HG02840 (cell line): Measurements from ENCODE around the gene TRUB2.

Experiments
- ATAC-seq: cut with Tn5 transposase; IDR thresholded peaks from one replicate; pipeline ENCODE4 v1.9.1; 2021; ENCODE audit warnings: mild to moderate bottlenecking, moderate library complexity, moderate number of reproducible peaks; ENCODE audit not compliant: unreplicated experiment, low FRiP score

The TRUB2 gene, protein sequence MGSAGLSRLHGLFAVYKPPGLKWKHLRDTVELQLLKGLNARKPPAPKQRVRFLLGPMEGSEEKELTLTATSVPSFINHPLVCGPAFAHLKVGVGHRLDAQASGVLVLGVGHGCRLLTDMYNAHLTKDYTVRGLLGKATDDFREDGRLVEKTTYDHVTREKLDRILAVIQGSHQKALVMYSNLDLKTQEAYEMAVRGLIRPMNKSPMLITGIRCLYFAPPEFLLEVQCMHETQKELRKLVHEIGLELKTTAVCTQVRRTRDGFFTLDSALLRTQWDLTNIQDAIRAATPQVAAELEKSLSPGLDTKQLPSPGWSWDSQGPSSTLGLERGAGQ

DNA sequence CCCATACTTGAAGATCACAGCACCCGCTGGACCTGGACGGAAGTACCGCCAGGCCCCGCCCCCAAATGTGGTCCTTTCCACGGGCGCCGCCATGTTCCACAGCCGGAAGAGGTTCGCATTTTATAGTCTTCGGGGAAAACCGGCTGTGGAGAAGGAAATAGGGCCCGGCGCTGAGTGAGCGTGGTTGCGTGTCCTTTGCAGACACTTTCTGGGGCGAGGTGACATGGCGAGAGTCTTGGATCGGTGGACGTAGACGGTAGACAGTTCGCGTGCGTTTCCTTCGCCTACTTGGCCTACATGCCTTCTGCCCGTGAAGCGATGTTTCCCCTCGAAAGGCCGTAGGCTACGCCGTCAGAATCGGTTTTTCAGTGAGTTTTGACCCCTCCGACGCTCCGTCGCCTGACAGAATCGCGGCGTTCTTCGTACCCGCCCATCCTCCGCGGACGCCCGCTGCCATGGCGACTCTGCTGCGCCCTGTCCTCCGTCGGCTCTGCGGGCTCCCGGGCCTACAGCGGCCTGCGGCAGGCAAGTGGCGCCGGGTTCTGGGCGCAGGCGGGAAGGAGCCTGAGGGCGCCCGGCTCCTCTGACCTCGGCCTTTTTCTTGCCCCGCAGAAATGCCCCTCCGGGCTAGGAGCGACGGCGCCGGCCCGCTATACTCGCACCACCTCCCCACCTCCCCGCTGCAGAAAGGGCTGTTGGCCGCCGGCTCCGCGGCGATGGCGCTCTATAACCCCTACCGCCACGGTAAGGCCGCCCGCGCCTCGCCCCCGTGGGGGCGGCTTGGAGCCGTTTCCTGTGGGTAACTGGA lies at the start of gene TRUB2, which contains the start of gene COQ4:
TRUB2 (minus strand) TSS at position 44 of the 808 bp plus-strand sequence; CDS start at position 5, 39 bp downstream.
COQ4 (plus strand) TSS at position 436 of the 808 bp plus-strand sequence; CDS start at position 456, 20 bp downstream.
- peak; percentile 76 for ATAC-seq

GRCh38 chr9:128371630-128372117 lies 49.4 kb upstream of the TRUB2 start:
- no peak for ATAC-seq

DNA sequence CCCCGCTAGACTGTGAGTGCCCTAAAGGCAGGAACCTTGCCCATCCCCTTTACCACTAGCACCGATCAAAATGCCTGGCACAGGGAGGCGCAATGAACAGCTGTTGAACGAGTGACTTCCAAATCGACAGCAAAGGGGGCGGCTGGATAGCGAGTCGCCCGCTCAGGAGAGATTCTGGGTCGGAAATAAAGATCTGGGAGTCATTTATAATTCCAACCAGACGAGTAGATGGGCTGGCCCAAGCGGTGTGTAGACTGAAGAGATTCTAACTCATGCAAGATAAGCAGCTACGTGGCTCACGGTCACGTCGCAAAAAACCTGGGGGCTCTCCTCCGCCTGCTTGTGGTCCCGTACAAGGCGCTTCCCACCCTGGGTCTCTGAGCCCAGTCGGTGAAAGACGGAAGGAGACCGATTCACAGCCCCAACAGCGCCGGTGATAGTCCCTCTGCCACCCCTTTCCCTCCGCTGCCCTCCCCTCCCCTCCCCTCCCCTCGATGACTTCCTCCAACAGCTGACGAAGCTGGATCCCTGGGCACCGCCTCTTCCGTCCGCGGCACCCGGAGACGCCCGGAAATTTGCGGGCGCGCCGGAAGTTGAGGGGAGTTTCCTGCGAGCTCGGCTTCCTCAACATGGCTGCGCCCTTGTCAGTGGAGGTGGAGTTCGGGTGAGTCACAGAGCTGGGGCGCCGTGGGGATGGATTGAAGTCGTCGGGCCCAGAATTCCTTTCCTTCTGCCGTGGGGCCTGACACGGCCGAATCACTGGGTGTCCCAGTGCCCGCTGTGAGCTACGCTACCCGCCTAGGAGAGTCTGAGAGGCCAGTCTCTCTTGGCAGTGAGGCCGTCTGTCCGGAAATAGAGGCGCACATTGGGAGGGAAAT lies 48.7 kb upstream of the TRUB2 start, which contains the start of gene URM1:
URM1 (plus strand) TSS at position 623 of the 878 bp plus-strand sequence; CDS start at position 630, 7 bp downstream.
- ATAC-seq = peak; percentile 92

- ATAC-seq = no peak
Observed at GRCh38 chr9:128370367-128370751, 48.1 kb upstream of the TRUB2 start.

GRCh38 chr9:128369024-128369706 lies 46.9 kb upstream of the TRUB2 start:
- ATAC-seq = no peak

DNA sequence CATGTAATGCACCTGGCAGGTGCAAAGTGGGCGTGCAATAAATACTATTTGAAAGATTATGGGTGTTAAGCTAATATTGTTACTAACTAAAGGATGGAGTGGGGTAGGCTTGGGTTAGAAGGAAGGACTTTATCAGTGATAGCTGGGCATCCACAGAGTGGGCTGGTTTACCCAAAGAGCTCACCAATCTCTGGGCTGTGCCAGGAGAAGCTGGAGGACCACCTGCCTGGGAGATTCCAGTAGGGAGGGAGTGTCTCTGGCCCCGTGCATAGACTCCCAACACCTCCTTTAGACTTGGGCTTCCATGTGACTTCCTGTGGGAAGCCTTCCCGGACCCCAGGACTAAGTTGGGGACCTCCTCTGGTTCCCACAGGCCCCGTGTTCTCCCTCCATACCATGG lies 43.3 kb upstream of the TRUB2 start:
- ATAC-seq = no peak

DNA sequence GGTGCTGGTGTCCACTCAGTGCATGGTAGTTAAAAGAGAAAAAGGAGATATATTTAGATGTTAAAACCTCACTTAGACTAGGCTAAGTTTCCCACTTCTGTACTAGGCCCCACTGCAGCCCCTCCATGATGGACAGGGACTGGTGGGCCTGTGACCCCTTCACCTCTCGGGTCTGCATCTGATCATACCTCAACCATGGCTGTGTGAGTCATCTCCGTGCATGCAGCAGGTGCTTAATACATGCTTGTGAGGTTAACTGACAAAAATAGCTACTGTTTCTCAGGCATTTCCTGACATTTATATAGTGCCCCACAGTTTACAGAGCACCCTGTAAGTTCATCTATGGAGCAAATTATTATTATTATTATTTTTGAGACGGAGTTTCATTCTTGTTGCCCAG lies 40.5 kb upstream of the TRUB2 start:
- ATAC-seq = no peak

- ATAC-seq = peak; percentile 54
Observed at GRCh38 chr9:128361986-128362646, 39.9 kb upstream of the TRUB2 start.

DNA sequence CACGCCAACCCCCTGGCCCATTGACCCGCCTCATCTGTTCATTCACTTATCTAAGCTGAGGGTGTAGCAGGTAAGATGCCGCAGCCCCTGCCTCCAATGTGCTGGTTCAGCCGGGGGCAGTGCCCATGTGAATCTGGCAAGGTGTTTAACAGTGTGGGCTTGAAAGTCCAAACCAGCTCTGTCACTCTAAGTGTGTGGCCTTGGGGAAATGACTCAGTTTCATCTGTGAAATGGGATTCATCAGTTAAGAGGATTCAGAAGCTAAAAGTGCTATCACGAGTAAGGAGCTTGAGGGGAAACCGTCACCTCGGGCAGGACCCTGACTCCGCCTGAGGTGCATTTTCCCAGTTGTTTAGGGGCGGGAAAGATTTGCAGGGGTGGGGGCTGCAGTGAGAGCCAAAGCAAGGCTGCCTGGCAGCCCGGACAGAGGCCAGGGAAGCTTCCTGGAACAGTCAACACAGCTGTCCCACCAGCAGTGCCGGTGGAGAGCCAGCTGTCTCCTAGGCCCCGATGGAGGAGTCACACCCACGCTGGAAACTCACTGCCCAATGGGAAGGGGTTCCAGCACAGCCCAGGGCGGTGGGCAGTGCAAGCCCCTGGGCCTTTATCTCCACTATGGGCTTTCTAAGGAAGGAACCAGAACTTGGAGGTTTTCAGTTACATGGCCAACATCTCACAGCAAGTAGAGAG lies 39.2 kb upstream of the TRUB2 start:
- no peak for ATAC-seq

DNA sequence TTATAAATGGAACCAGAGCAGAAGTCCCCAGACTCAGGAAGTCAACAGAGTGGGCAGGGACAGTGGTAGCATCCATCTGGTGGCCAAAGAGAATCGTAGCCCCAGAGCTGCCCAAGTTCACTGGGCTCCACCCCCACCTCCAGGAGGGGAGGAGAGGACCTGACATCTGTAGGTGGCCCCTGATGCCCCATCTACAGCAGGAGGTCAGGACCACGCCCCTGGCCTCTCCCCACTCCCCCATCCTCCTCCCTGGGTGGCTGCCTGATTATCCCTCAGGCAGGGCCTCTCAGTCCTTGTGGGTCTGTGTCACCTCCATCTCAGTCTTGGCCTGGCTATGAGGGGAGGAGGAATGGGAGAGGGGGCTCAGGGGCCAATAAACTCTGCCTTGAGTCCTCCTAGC lies 38.6 kb upstream of the TRUB2 start:
- ATAC-seq = no peak

DNA sequence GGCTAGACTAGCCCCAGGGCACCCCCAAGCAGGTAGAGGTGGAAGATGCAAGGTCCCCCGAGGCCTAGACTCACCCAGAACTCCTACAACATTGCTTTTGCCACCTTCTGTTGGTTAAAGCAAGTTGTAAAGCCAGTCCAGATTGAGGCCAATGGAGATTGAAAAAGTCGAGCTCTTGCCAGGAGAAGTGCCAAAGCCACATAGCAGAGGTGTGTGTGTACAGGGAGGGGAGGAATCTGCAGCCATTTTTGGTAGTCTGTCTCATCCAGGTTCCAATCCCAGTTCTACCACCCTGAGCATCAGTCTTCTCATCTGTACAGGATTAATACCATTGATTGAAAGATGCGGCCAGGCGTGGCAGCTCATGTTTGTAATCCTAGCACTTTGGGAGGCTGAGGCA lies 36.6 kb upstream of the TRUB2 start:
- no peak for ATAC-seq

DNA sequence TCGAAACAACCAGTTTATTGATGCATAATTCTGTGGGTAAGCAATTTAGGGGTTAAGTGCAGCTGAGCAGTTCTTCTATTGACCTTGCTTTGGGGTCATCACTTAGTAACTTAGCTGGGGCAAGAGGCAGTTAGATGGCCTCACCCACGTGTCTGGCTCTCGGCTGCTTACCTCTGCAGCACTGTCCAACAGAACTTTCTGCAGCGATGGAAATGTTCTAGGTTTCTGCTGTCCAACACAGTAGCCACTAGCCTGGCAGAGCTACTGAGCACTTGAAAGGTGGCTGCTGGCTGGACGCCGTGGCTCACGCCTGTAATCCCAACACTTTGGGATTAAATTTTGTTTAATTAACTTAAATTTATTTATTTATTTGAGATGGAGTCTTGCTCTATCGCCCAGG lies 35.8 kb upstream of the TRUB2 start:
- no peak for ATAC-seq

DNA sequence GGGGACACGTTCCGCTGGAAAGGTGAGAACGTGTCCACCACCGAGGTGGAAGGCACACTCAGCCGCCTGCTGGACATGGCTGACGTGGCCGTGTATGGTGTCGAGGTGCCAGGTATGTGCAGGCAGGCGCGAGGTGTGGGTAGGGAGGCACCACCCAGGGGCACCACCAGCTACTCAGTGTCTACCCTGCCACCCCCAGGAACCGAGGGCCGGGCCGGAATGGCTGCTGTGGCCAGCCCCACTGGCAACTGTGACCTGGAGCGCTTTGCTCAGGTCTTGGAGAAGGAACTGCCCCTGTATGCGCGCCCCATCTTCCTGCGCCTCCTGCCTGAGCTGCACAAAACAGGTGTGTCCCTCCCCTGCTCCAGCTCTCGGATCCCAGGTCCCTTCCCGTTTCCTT lies 33.2 kb upstream of the TRUB2 start:
- ATAC-seq = no peak

- no peak for ATAC-seq
Observed at GRCh38 chr9:128349772-128350171, 27.5 kb upstream of the TRUB2 start.

GRCh38 chr9:128349125-128349524 lies 26.9 kb upstream of the TRUB2 start:
- ATAC-seq = no peak

DNA sequence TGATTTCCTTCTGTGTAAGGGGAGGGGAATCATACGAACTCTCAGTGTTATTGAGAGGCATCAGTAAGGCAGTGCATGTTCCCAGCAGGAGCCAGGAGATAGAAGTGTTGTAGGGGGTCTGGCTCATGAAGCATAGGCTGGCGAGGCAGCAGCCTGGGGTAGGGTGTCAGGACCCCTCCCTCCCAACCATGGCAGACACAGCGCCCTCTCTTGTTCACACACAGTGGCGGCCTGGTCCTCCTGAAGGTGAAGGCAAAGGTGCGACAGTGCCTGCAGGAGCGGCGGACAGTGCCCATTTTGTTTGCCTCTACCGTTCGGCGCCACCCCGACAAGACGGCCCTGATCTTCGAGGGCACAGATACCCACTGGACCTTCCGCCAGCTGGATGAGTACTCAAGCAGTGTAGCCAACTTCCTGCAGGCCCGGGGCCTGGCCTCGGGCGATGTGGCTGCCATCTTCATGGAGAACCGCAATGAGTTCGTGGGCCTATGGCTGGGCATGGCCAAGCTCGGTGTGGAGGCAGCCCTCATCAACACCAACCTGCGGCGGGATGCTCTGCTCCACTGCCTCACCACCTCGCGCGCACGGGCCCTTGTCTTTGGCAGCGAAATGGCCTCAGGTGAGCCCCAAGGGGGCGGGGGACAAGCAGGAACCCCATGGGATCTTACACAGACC lies 22.8 kb upstream of the TRUB2 start:
- ATAC-seq = no peak

DNA sequence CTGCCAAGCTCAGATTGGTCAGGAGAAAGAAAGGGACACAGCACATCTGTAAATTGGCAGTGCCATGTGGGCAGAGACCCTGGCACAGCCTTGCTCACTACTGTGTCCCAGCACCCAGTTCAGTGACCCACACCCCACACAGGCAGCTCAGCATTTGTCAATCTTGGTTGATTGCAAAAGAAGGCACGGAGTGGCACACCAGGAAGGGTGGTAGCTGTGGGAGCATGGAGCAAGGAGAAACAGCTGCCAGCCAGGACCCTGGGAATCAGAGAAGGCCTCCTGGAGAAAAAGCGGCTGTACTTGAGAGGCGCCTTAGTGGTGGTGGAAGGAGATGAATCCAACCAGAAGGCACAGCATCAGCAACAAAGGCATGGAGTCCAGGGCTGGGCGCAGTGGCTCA lies 21.6 kb upstream of the TRUB2 start:
- ATAC-seq = no peak

DNA sequence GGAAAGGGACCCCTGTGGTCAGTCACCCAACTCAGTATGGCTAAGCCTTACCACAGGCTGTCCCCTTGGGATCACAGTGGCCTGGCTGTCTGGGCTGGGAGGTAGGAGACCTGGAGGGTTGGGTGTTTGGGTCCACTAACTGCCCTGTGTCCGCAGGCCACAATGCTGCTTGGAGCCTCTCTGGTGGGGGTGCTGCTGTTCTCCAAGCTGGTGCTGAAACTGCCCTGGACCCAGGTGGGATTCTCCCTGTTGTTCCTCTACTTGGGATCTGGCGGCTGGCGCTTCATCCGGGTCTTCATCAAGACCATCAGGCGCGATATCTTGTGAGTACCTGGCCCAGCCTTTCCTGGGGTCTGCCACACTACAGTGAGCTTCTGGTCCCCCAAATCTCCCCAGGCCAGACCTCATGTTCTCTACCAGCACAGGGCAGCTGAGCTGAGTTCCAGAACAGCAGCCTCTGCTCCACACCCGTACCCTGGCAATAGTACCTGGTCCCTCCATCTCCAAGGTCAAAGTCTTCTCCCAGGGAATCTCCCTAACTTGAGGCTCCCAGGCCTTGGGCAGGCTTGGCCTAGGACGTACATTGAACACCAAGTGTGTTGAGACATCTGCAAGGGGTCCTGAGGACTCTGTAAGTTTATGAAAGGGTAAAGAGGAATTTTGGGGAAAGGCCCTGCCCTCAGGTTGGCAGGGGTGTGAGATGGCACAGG lies 20.9 kb upstream of the TRUB2 start:
- ATAC-seq = no peak
